Measurements from ENCODE around the gene VAV3. TPM values are rescaled to one million over a fixed set of nuclear protein-coding genes. Genes with fewer than 3 reads are reported as not detected.

Gene VAV3
- total RNA-seq, 2 experiments from 2014 or later, result 5.5 to 5.6 TPM

DNA sequence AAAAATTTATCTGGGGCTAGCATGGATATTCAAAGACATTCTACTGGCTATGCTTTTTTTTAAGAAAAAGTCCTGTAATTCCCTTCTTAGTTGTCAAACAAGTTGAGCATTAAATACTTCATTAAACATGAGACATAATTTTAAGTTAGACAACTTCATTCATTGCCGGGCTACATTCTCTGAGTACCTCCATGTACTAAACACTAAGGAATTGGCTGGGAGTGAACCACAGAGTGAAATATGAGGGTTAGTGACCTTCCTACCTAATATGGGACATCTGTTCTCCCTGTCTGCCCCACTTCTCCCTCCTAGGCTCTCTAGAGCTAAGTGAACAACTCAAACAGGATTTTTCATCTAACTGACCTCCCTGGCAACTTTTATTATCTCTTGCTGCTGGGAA is 370.4 kb downstream of the VAV3 start:
- no peaks in the 10 kb centered on the region for H3K27me3 ChIP-seq (ENCODE audit: control insufficient read depth in 1 of 2, insufficient read depth in 2 of 2, low read length in 2 of 2)
- ATAC-seq (ENCODE audit: poor library complexity) (no peak), DNase-seq (no peak)
- no peak overlapping the region for H3K27ac ChIP-seq (ENCODE audit: low read depth in 1 of 2, low read length in 2 of 2)
- no peaks in the 10 kb centered on the region for H3K4me1 ChIP-seq (ENCODE audit: insufficient read depth, low read length)
- TF ChIP-seq, protein P1, sequence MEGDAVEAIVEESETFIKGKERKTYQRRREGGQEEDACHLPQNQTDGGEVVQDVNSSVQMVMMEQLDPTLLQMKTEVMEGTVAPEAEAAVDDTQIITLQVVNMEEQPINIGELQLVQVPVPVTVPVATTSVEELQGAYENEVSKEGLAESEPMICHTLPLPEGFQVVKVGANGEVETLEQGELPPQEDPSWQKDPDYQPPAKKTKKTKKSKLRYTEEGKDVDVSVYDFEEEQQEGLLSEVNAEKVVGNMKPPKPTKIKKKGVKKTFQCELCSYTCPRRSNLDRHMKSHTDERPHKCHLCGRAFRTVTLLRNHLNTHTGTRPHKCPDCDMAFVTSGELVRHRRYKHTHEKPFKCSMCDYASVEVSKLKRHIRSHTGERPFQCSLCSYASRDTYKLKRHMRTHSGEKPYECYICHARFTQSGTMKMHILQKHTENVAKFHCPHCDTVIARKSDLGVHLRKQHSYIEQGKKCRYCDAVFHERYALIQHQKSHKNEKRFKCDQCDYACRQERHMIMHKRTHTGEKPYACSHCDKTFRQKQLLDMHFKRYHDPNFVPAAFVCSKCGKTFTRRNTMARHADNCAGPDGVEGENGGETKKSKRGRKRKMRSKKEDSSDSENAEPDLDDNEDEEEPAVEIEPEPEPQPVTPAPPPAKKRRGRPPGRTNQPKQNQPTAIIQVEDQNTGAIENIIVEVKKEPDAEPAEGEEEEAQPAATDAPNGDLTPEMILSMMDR (IDR thresholded peaks at IDR 0.05), result no peak
- H3K4me1 Mint-ChIP-seq (ENCODE audit: low read depth), result peaks cover 8% of the 10 kb centered on the region
- POLR2A ChIA-PET, result no interaction called here
- no peaks in the 10 kb centered on the region for H3K9me3 ChIP-seq (ENCODE audit: control insufficient read depth in 1 of 2, insufficient read depth in 1 of 2, low read length in 2 of 2)
- no peaks in the 10 kb centered on the region for H3K36me3 ChIP-seq (ENCODE audit: insufficient read depth, low read length)
- no peaks in the 10 kb centered on the region for H3K27me3 Mint-ChIP-seq
- no peak overlapping the region for H3K4me3 ChIP-seq (ENCODE audit: low read length)
- H3K4me3 Mint-ChIP-seq, result no peak overlapping the region
- peaks cover 8% of the 10 kb centered on the region for H3K36me3 Mint-ChIP-seq (ENCODE audit: low read depth)
- CTCF ChIA-PET, result interaction anchor here (1.0 kb wide), 1 partner anchor 9 kb away, joined by 3 read pairs; no protein-coding TSS in a partner anchor
- no peaks in the 10 kb centered on the region for H3K9me3 Mint-ChIP-seq
- H3K27ac Mint-ChIP-seq, result no peak overlapping the region
- intact Hi-C loops (cut with DNase I, micrococcal nuclease), result no loop called here

DNA sequence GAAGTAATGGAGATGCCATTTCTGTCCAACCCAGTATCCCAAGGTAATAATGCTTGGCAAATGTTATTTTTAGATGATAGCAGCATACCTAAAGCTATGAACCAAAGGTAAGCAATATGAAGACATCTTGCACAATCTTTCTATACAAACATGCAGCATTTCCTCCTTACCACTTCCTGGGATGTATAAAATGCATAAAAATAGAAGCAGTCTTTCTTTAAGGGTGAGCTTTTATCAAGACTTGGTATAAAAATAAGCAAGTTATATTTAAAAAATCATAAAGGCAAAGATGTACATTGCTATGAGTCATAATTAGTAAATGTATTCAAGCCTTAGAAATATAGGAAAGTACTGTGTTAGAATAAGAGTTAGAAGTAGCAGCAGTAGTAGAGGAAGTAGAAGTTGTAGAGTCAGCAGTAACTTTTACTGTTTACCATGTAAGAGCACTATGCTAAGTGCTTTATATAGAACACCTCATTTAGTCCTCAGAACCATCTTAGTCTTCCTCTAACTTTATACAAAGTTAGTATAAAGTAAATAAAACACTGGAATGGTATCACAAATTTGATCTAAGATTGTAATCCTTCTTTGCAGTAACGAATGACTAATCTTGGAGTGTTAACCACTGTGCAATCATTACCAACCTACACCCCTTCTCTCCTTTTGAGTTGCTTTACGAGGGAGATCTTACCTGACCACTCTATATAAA is 371.3 kb downstream of the VAV3 start:
- Histone ChIP-seq H3K27me3 (ENCODE audit: control insufficient read depth in 1 of 2, insufficient read depth in 2 of 2, low read length in 2 of 2) (no peaks in the 10 kb centered on the region), H3K27ac (ENCODE audit: low read depth in 1 of 2, low read length in 2 of 2) (no peak overlapping the region)
- H3K27ac Mint-ChIP-seq, result no peak overlapping the region

DNA sequence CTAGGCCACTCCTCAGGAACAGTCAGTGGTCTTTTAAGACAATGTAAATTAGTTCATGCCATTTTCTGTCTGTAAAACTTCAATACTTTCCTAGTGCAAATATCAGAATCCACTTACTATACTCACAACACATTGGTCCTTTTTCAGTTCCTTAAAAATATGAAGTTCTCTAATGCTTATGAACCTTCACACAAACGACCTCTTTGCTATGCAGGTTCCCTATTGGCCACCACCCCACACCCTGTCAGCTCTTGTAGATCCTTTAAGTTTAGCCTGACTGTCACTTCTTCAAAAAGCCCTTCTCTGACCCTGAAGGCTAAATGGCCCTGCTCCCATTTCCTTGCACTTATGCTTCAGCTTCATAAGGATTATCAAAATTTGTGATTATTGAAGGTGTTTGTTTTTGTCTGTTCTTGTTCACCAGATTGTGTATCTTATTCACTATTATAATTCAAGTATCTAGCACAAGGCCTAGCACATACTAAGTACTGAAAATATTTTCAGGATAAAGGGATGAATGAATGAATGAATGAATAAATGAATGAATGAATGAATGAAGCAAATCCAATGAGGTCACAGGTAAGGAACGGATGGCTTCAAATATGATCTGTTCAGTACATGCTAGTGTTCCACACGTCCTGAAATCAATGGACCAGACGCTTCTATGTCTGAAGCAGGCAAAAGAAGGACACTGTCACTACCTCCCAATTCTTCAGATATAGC is 373.9 kb downstream of the VAV3 start:
- CTCF ChIA-PET, result no interaction called here
- POLR2A ChIA-PET, result no interaction called here

More for the DNA sequence above, 371.3 kb downstream of the VAV3 start:
- Histone ChIP-seq H3K9me3 (ENCODE audit: control insufficient read depth in 1 of 2, insufficient read depth in 1 of 2, low read length in 2 of 2) (no peaks in the 10 kb centered on the region), H3K4me1 (ENCODE audit: insufficient read depth, low read length) (no peaks in the 10 kb centered on the region), H3K36me3 (ENCODE audit: insufficient read depth, low read length) (no peaks in the 10 kb centered on the region), H3K4me3 (ENCODE audit: low read length) (no peak overlapping the region)
- intact Hi-C loops (cut with DNase I, micrococcal nuclease), result no loop called here
- DNase-seq (no peak), ATAC-seq (ENCODE audit: poor library complexity) (no peak)
- H3K36me3 Mint-ChIP-seq (ENCODE audit: low read depth), result peaks cover 8% of the 10 kb centered on the region
- ChIA-PET POLR2A (no interaction called here), CTCF (no interaction called here)
- no peaks in the 10 kb centered on the region for H3K9me3 Mint-ChIP-seq
- H3K4me1 Mint-ChIP-seq (ENCODE audit: low read depth), result peaks cover 8% of the 10 kb centered on the region
- no peak overlapping the region for H3K4me3 Mint-ChIP-seq
- TF ChIP-seq, protein P1 (IDR thresholded peaks at IDR 0.05), result no peak
- H3K27me3 Mint-ChIP-seq, result no peaks in the 10 kb centered on the region

More for the DNA sequence above, 373.9 kb downstream of the VAV3 start:
- no peaks in the 10 kb centered on the region for H3K4me1 ChIP-seq (ENCODE audit: insufficient read depth, low read length)
- Mint-ChIP-seq H3K27me3 (no peaks in the 10 kb centered on the region), H3K4me1 (ENCODE audit: low read depth) (peaks cover 8% of the 10 kb centered on the region), H3K27ac (no peak overlapping the region), H3K4me3 (no peak overlapping the region), H3K9me3 (no peaks in the 10 kb centered on the region), H3K36me3 (ENCODE audit: low read depth) (peaks cover 2% of the 10 kb centered on the region)
- H3K4me3 ChIP-seq (ENCODE audit: low read length), result no peak overlapping the region
- H3K27me3 ChIP-seq (ENCODE audit: control insufficient read depth in 1 of 2, insufficient read depth in 2 of 2, low read length in 2 of 2), result no peaks in the 10 kb centered on the region
- H3K27ac ChIP-seq (ENCODE audit: low read depth in 1 of 2, low read length in 2 of 2), result no peak overlapping the region
- intact Hi-C loops (cut with DNase I, micrococcal nuclease), result no loop called here
- TF ChIP-seq, protein P1 (IDR thresholded peaks at IDR 0.05), result no peak
- no peak for DNase-seq
- ATAC-seq (ENCODE audit: poor library complexity), result no peak
- H3K36me3 ChIP-seq (ENCODE audit: insufficient read depth, low read length), result no peaks in the 10 kb centered on the region
- no peaks in the 10 kb centered on the region for H3K9me3 ChIP-seq (ENCODE audit: control insufficient read depth in 1 of 2, insufficient read depth in 1 of 2, low read length in 2 of 2)

Data from CD4-positive, alpha-beta T cell (primary cell).